Fibroblast of skin of right quadriceps (primary cell): ENCODE data around the gene CAMP.
A peak's percentile ranks its signal among the peaks of the same experiment; 100 is the strongest.
"Not testable (repeated sequence)": the region's sequence is repeated elsewhere in the genome, so short reads cannot be mapped to it uniquely, and the experiment has no call there.

Source experiments
- DNase-seq: peaks from one replicate; pipeline ENCODE4 v3.0.0-alpha.2; 2013

CAMP gene

GRCh38 chr3:48267782-48268181, 44.5 kb downstream of the CAMP start:
- DNase-seq: no peak

GRCh38 chr3:48268381-48268935, 45.2 kb downstream of the CAMP start:
- DNase-seq: no peak

GRCh38 chr3:48268936-48269561, 45.8 kb downstream of the CAMP start:
- no peak for DNase-seq

DNA sequence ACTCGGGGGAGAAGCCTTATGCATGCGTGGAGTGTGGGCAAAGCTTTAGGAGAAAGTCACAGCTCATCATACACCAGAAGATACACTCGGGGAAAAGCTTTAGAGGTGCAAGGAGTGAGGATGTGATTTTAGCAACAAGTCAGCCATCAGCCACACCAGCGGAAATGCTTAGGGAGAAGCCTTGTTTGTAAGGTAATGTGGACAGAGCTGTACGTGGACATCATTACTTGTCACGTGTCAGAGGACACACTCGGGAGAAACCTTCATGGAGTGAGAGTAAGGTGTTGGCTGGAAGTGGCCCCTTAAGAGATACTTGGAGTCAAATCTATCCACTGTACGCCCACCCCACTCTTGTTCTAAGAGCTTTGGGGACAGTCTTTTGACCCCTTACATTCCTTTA, 46.3 kb downstream of the CAMP start:
- no peak for DNase-seq

GRCh38 chr3:48270306-48270705, 47.0 kb downstream of the CAMP start:
- DNase-seq: no peak

GRCh38 chr3:48271223-48271622, 47.9 kb downstream of the CAMP start:
- not testable (repeated sequence) for DNase-seq

DNA sequence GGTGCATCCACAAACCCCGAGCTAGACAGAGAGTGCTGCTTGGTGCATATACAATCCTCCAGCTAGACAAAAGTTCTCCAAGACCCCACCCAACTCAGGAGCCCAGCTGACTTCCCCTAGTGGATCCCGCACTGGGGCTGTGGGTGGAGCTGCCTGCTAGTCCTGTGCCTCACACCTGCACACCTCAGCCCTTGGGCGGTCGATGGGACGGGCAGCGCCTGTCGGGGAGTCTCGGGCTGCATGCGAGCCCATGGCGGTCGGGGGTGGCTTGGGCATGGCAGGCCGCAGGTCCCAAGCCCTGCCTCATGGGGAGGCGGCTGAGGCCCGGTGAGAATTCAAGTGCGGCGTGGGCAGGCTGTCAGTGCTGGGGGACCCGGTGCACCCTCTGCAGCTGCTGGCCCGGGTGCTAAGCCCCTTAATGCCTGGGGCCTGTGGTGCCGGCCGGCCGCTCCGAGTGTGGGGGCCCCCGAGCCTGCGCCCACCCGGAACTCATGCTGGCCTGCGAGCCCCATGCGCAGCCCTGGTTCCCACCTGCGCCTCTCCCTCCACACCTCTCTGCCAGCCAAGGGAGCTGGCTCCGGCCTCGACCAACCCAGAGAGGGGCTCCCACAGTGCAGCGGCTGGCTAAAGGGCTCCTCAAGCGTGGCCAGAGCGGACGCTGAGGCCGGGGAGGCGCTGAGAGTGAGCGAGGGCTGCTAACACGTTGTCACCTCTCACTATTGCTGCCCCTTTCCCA, 48.6 kb downstream of the CAMP start:
- no peak for DNase-seq

DNA sequence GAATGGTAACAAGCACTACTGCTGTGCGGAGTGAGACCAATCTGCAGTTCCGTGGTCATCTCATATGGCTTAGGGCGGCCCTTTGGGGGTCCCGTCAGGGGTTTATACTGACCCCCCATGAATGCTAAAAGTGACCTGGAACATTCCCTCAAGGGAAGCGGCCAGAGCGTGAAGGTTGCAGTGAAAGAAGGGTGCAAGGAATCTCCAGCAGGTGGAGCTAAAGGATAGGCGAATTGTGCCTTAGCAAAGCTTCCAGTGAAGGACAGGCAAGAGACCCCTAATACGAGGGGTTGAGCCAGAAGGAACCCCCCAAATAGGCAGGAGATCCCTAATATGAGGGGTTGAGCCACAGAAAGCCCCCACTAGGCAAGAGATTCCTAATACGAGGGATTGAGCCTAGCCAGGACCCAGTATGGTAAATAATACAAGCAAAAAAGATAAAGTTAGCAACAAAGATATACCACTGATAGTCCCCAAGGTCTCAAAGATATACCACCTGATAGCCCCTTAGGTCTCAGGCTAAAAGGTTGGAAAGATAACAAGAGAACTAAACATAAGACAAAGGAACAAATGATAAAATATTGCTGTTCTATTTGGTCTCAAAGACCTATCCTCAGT, 50.4 kb downstream of the CAMP start:
- DNase-seq: peak; percentile 48

GRCh38 chr3:48274452-48274851, 51.2 kb downstream of the CAMP start:
- DNase-seq: no peak
